Trophoblast cell (in vitro differentiated cells and primary cell): Measurements from ENCODE around the gene PLA2G4D.
A peak's percentile ranks its signal among the peaks of the same experiment; 100 is the strongest.

Experiments used
- DNase-seq, 2 donors: peaks; one replicate each; pipeline ENCODE4 v3.0.0-alpha.2; 2016
- H2AFZ ChIP-seq: 2 replicates; pipeline ENCODE4 v1.6.1; 2013; ENCODE audit warnings: low read length, moderate library complexity, mild to moderate bottlenecking; ENCODE audit not compliant: insufficient read depth, poor library complexity
- H2AK5ac ChIP-seq: 2 replicates; pipeline ENCODE4 v1.6.1; 2013; ENCODE audit warnings: mild to moderate bottlenecking, low read length
- H2BK120ac ChIP-seq: 2 replicates; pipeline ENCODE4 v1.6.1; 2013; ENCODE audit warnings: low read length, mild to moderate bottlenecking, moderate library complexity; ENCODE audit not compliant: insufficient read depth, poor library complexity
- H2BK12ac ChIP-seq: 2 replicates; pipeline ENCODE4 v1.6.1; 2013; ENCODE audit warnings: mild to moderate bottlenecking, low read length, moderate library complexity
- H2BK5ac ChIP-seq: 2 replicates; pipeline ENCODE4 v1.6.1; 2013; ENCODE audit warnings: low read length, low read depth, moderate library complexity, mild to moderate bottlenecking; ENCODE audit not compliant: poor library complexity
- H3K14ac ChIP-seq: 2 replicates; pipeline ENCODE4 v1.6.1; 2013; ENCODE audit warnings: mild to moderate bottlenecking, low read length
- H3K18ac ChIP-seq: 2 replicates; pipeline ENCODE4 v1.6.1; 2013; ENCODE audit warnings: mild to moderate bottlenecking, low read length
- H3K23ac ChIP-seq: 2 replicates; pipeline ENCODE4 v1.6.1; 2013; ENCODE audit warnings: low read length
- H3K27ac ChIP-seq: 2 replicates; pipeline ENCODE4 v1.5.1; 2013; ENCODE audit warnings: low read depth, mild to moderate bottlenecking, inconsistent platforms, low read length, moderate library complexity
- H3K27me3 ChIP-seq: 2 replicates; pipeline ENCODE4 v1.6.1; 2013; ENCODE audit warnings: inconsistent platforms, mild to moderate bottlenecking, low read length, moderate library complexity; ENCODE audit not compliant: insufficient read depth
- H3K36me3 ChIP-seq, 2 experiments: 1 replicate in 1 of 2; 2 replicates in 1 of 2; pipeline ENCODE4 v1.6.1; 2013; ENCODE audit warnings: low read length in 2 of 2, mild to moderate bottlenecking in 2 of 2, moderate library complexity in 1 of 2; ENCODE audit not compliant: insufficient read depth in 2 of 2, control insufficient read depth in 1 of 2
- H3K4ac ChIP-seq: 2 replicates; pipeline ENCODE4 v1.6.1; 2013; ENCODE audit warnings: low read depth, mild to moderate bottlenecking, low read length, moderate library complexity
- H3K4me1 ChIP-seq, 2 experiments: 1 replicate in 1 of 2; 2 replicates in 1 of 2; pipeline ENCODE4 v1.6.1; 2013; ENCODE audit warnings: low read length in 2 of 2, mild to moderate bottlenecking in 2 of 2, moderate library complexity in 1 of 2; ENCODE audit not compliant: insufficient read depth in 2 of 2, control insufficient read depth in 1 of 2
- H3K4me2 ChIP-seq: 2 replicates; pipeline ENCODE4 v1.6.1; 2013; ENCODE audit warnings: inconsistent platforms, mild to moderate bottlenecking, low read length, moderate library complexity
- H3K4me3 ChIP-seq: 2 replicates; pipeline ENCODE4 v1.5.1; 2013; ENCODE audit warnings: mild to moderate bottlenecking, low read depth, low read length, inconsistent platforms
- H3K79me1 ChIP-seq: one replicate; pipeline ENCODE4 v1.6.1; 2013; ENCODE audit warnings: low read length
- H3K79me2 ChIP-seq: 2 replicates; pipeline ENCODE4 v1.6.1; 2013; ENCODE audit warnings: low read length, mild to moderate bottlenecking; ENCODE audit not compliant: control insufficient read depth, insufficient read depth, poor library complexity
- H3K9ac ChIP-seq: 2 replicates; pipeline ENCODE4 v1.6.1; 2013; ENCODE audit warnings: mild to moderate bottlenecking, low read length
- H3K9me3 ChIP-seq: 2 replicates; pipeline ENCODE4 v1.6.1; 2013; ENCODE audit warnings: low read depth, mild to moderate bottlenecking, control low read depth, inconsistent platforms, low read length; ENCODE audit not compliant: insufficient read depth
- H4K12ac ChIP-seq: 2 replicates; pipeline ENCODE4 v1.6.1; 2013; ENCODE audit warnings: low read depth, mild to moderate bottlenecking, low read length, moderate library complexity
- H4K8ac ChIP-seq: 2 replicates; pipeline ENCODE4 v1.6.1; 2013; ENCODE audit warnings: low read depth, mild to moderate bottlenecking, low read length, moderate library complexity
- H4K91ac ChIP-seq: one replicate; pipeline ENCODE4 v1.6.1; 2013; ENCODE audit warnings: low read depth, mild to moderate bottlenecking, low read length, moderate library complexity
- WGBS: extraction: QIAGEN DNeasy Blood & Tissue Kit; methylation state at CpG from one replicate; pipeline ENCODE4 v1.1.7; 2013; ENCODE audit warnings: missing lambda C conversion rate; ENCODE audit not compliant: insufficient read length, insufficient coverage; ENCODE audit errors: extremely low coverage; 5-methylcytosine and 5-hydroxymethylcytosine counted together

The PLA2G4D gene

DNA sequence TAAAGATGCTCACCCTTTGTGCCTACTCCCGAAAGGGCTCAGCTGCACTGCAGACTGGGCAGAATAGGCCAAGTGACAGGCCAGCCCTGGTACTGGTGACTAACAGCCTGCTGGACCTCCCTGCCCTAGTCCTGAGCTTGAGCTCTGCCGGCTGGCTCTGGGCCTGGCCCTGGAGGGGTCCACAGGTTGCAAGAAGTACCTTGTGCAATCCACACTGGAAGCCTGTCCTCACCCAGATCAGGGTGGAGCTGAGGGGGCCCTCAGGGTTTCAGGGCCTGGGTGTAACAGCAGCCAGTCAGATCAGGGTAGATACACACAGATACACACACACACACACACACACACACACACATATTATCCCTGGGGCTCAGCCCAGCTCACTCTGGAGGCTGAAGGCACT is 27.3 kb upstream of the PLA2G4D start:
- no peaks in the 10 kb centered on the region for H3K79me1 ChIP-seq
- no peak overlapping the region for H4K8ac ChIP-seq
- no peaks in the 10 kb centered on the region for H3K36me3 ChIP-seq
- H3K4ac ChIP-seq = no peak overlapping the region
- no CpG with 5 or more reads among the region's 2 CpGs for WGBS
- no peak overlapping the region for H3K4me3 ChIP-seq
- no peak overlapping the region for H3K14ac ChIP-seq
- H2AFZ ChIP-seq = no peak overlapping the region
- H2BK120ac ChIP-seq = no peak overlapping the region
- no peak overlapping the region for H3K27ac ChIP-seq
- H3K4me2 ChIP-seq = no peak overlapping the region
- no peak overlapping the region for H3K23ac ChIP-seq
- no peak overlapping the region for H3K9ac ChIP-seq
- H2BK12ac ChIP-seq = no peak overlapping the region
- no peak overlapping the region for H2AK5ac ChIP-seq
- no peaks in the 10 kb centered on the region for H3K27me3 ChIP-seq
- no peak overlapping the region for H2BK5ac ChIP-seq
- no peak overlapping the region for H3K18ac ChIP-seq
- H4K91ac ChIP-seq = no peak overlapping the region
- H3K4me1 ChIP-seq = no peaks in the 10 kb centered on the region
- H3K9me3 ChIP-seq = no peaks in the 10 kb centered on the region
- no peak overlapping the region for H4K12ac ChIP-seq
- no peaks in the 10 kb centered on the region for H3K79me2 ChIP-seq
- peak; percentile 45 to 71 for DNase-seq

DNA sequence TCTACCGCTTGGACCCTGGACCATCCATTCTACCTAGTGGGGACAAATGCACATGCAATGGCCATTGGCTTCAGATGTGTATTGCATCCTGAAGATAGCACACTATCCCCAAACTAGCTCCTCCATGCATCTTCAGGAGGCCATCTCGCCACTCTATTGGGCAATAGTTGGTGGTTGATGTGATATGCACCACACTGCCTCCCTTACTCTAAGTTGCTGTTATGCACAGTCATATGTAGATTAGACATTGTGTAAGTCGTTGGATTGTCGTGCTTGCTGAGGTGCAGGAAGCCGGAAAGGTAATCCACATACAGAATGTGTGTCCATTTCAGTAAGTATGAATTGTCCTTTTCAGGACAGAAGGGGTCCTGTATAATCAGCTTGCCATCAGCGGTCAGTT is 26.7 kb upstream of the PLA2G4D start:
- H3K4me2 ChIP-seq = no peak overlapping the region
- H3K9ac ChIP-seq = no peak overlapping the region

DNA sequence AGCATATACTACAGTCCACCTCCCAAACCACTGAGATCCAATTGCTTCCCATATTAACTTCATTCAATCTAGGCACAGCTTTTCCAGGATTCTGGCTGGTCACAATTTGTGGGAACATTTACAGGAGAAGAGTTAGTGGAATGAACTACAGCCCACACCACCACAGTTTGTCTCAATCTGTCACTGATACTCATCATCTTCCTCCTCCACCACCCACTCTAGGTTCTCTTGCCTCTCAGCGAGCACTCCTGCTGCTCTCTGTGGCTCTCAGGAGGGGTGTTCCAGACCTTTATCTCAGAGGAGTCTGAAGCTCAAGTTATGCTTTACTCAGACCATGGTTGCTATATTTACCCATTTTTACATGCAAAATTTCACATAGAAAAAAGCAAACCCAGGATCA is 25.9 kb upstream of the PLA2G4D start:
- Histone ChIP-seq H3K23ac (no peak overlapping the region), H3K4me2 (no peak overlapping the region), H4K12ac (no peak overlapping the region), H3K79me1 (no peaks in the 10 kb centered on the region), H3K79me2 (no peaks in the 10 kb centered on the region), H3K4ac (no peak overlapping the region), H3K27ac (no peak overlapping the region), H2BK12ac (no peak overlapping the region), H4K8ac (no peak overlapping the region), H4K91ac (no peak overlapping the region), H3K4me1 (no peaks in the 10 kb centered on the region), H2AK5ac (no peak overlapping the region), H3K9ac (no peak overlapping the region), H3K36me3 (no peaks in the 10 kb centered on the region), H3K9me3 (no peaks in the 10 kb centered on the region), H3K18ac (no peak overlapping the region), H2AFZ (no peak overlapping the region), H2BK120ac (no peak overlapping the region), H3K4me3 (no peak overlapping the region), H2BK5ac (no peak overlapping the region), H3K27me3 (no peaks in the 10 kb centered on the region), H3K14ac (no peak overlapping the region)
- no CpG with 5 or more reads among the region's 1 CpG for WGBS
- no peak for DNase-seq

More for the DNA sequence above, 26.7 kb upstream of the PLA2G4D start:
- Histone ChIP-seq H3K23ac (no peak overlapping the region), H3K79me2 (no peaks in the 10 kb centered on the region), H2BK5ac (no peak overlapping the region), H2BK120ac (no peak overlapping the region), H4K91ac (no peak overlapping the region), H3K4me3 (no peak overlapping the region), H3K14ac (no peak overlapping the region), H3K9me3 (no peaks in the 10 kb centered on the region), H3K4ac (no peak overlapping the region), H3K4me1 (no peaks in the 10 kb centered on the region), H3K27me3 (no peaks in the 10 kb centered on the region), H3K18ac (no peak overlapping the region), H3K79me1 (no peaks in the 10 kb centered on the region), H4K8ac (no peak overlapping the region), H3K36me3 (no peaks in the 10 kb centered on the region), H2BK12ac (no peak overlapping the region), H3K27ac (no peak overlapping the region), H2AK5ac (no peak overlapping the region), H2AFZ (no peak overlapping the region), H4K12ac (no peak overlapping the region)
- no CpG with 5 or more reads among the region's 6 CpGs for WGBS
- peak in 1 of 2 donors; percentile 25 for DNase-seq

DNA sequence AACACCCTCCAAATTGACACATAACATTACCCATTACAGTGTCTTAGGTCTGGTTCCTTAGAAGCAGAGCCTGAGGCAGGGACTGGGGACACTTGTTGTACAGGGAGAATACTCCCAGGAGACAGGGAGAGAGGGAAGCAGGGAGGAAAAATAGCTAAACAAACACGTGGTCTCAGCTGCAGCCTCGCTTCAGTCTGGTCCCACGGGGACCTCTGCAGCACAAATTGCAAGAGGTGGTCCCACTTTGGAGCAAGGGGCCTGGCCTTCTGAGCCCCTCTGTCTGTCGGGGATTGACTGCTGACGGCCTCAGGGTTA is 25.0 kb upstream of the PLA2G4D start:
- no peak overlapping the region for H3K23ac ChIP-seq
- no peaks in the 10 kb centered on the region for H3K9me3 ChIP-seq
- no peak overlapping the region for H2BK12ac ChIP-seq
- H3K27me3 ChIP-seq = no peaks in the 10 kb centered on the region
- H3K14ac ChIP-seq = no peak overlapping the region
- no peak overlapping the region for H3K18ac ChIP-seq
- no peak overlapping the region for H2AFZ ChIP-seq
- H3K9ac ChIP-seq = no peak overlapping the region
- H4K91ac ChIP-seq = no peak overlapping the region
- H4K8ac ChIP-seq = no peak overlapping the region
- no CpG with 5 or more reads among the region's 5 CpGs for WGBS
- no peak overlapping the region for H3K27ac ChIP-seq
- H4K12ac ChIP-seq = no peak overlapping the region
- DNase-seq = no peak
- H3K79me1 ChIP-seq = no peaks in the 10 kb centered on the region
- H3K79me2 ChIP-seq = no peaks in the 10 kb centered on the region
- no peak overlapping the region for H2BK120ac ChIP-seq
- H3K36me3 ChIP-seq = no peaks in the 10 kb centered on the region
- no peak overlapping the region for H3K4ac ChIP-seq
- H3K4me2 ChIP-seq = no peak overlapping the region
- no peak overlapping the region for H2BK5ac ChIP-seq
- no peak overlapping the region for H2AK5ac ChIP-seq
- H3K4me1 ChIP-seq = no peaks in the 10 kb centered on the region
- no peak overlapping the region for H3K4me3 ChIP-seq
